Panc1 (cell line): ENCODE results near the gene HADH. TPM values are rescaled to one million over a fixed set of nuclear protein-coding genes. Genes with fewer than 3 reads are reported as not detected.

Experiments used
- ATAC-seq: fragments of 200-7000 bp; cut with Tn5 transposase; 2 replicates; pipeline ENCODE4 v1.9.1; 2020; ENCODE audit warnings: mild to moderate bottlenecking, moderate library complexity
- BruUV-seq: library from RNA; stranded (reverse); fragments of 400-500 nt; replicated peaks from 2 replicates; lab custom pipeline; 2021; lab: Mats Ljungman, UMichigan
- CTCF ChIA-PET: fragments of 300-600 bp; sonication (Branson Sonifier 250); formaldehyde crosslinking; loops from one replicate; lab custom pipeline; 2022; ENCODE audit warnings: antibody characterized with exemption; lab: Charles Lee
- POLR2A ChIA-PET: fragments of 300-600 bp; sonication (Branson Sonifier 250); formaldehyde crosslinking; loops from one replicate; lab custom pipeline; 2022; ENCODE audit warnings: antibody characterized with exemption; lab: Charles Lee
- DNase-seq: peaks from one replicate; pipeline ENCODE4 v3.0.0-alpha.2; 2010; ENCODE audit warnings: low read depth, low spot score
- H3K27ac ChIP-seq: 2 replicates; pipeline ENCODE4 v1.5.1; 2011; ENCODE audit warnings: mild to moderate bottlenecking, low read length, inconsistent platforms
- H3K27me3 ChIP-seq: fragments of 200-500 bp; sonication (Bioruptor generic); 2 replicates; pipeline ENCODE4 v1.6.0; 2014; ENCODE audit warnings: low read length, inconsistent platforms; ENCODE audit not compliant: control insufficient read depth, insufficient read depth
- H3K36me3 ChIP-seq: fragments of 200-500 bp; sonication (Bioruptor generic); 2 replicates; pipeline ENCODE4 v1.5.1; 2014; ENCODE audit warnings: inconsistent platforms, mild to moderate bottlenecking, low read length, moderate library complexity; ENCODE audit not compliant: control insufficient read depth, insufficient read depth
- H3K4me1 ChIP-seq: 2 replicates; pipeline ENCODE4 v1.5.1; 2011; ENCODE audit warnings: inconsistent platforms, mild to moderate bottlenecking, low read length, moderate library complexity; ENCODE audit not compliant: control insufficient read depth, insufficient read depth
- H3K4me3 ChIP-seq, 2 experiments: 2 replicates each; pipeline ENCODE4 v1.5.1; 2011 to 2012; ENCODE audit warnings: low read depth in 2 of 2, low read length in 2 of 2, mild to moderate bottlenecking in 2 of 2, inconsistent platforms in 1 of 2, moderate library complexity in 1 of 2
- H3K9me3 ChIP-seq: fragments of 200-500 bp; sonication (Bioruptor generic); 2 replicates; pipeline ENCODE4 v1.5.1; 2014; ENCODE audit warnings: low read depth, mild to moderate bottlenecking, inconsistent platforms, low read length, moderate library complexity; ENCODE audit not compliant: control insufficient read depth, insufficient read depth
- POLR2AphosphoS5 ChIP-seq: IDR thresholded peaks from 2 replicates; pipeline ENCODE4 v1.6.1; 2012; ENCODE audit warnings: mild to moderate bottlenecking, low read depth, low read length, moderate library complexity
- SIN3A ChIP-seq: IDR thresholded peaks from 2 replicates; pipeline ENCODE4 v1.6.1; 2012; ENCODE audit warnings: low read depth, mild to moderate bottlenecking, low read length, moderate library complexity, borderline replicate concordance; ENCODE audit not compliant: insufficient read depth
- TCF7L2 ChIP-seq: IDR thresholded peaks from 2 replicates; pipeline ENCODE4 v1.6.1; 2011; ENCODE audit warnings: mild to moderate bottlenecking, low read depth, low read length, inconsistent platforms
- in situ Hi-C: cut with HindIII; loops from 2 replicates; pipeline ENCODE4 v1.10.0; 2016; ENCODE audit warnings: low sequenced_read_pairs, low pct_unique_long_range_greater_than_20kb
- intact Hi-C: fragments of 100-400 bp; cut with micrococcal nuclease; formaldehyde crosslinking; loops from one replicate; pipeline ENCODE4 v1.10.0; 2022; ENCODE audit not compliant: unreplicated experiment
- total RNA-seq: library from RNA; stranded (reverse); gene quantifications from one replicate; pipeline ENCODE4 v1.2.1, GENCODE V29; 2021; ENCODE audit not compliant: unreplicated experiment
- TF ChIP-seq, protein P1 (sequence below): fragments of 450-650 bp; IDR thresholded peaks from 2 replicates; pipeline ENCODE4 v1.5.1; 2017; ENCODE audit warnings: mild to moderate bottlenecking
- TF ChIP-seq, protein P2 (sequence below), 2 experiments: IDR thresholded peaks; 2 replicates each; pipeline ENCODE4 v1.6.1; 2011 to 2012; ENCODE audit warnings: low read depth in 2 of 2, control low read depth in 1 of 2, low read length in 1 of 2, mild to moderate bottlenecking in 1 of 2, moderate library complexity in 1 of 2; ENCODE audit not compliant: insufficient read depth in 1 of 2

The HADH gene
- total RNA-seq, 1 experiment from 2014 or later, result 20.0 TPM

DNA sequence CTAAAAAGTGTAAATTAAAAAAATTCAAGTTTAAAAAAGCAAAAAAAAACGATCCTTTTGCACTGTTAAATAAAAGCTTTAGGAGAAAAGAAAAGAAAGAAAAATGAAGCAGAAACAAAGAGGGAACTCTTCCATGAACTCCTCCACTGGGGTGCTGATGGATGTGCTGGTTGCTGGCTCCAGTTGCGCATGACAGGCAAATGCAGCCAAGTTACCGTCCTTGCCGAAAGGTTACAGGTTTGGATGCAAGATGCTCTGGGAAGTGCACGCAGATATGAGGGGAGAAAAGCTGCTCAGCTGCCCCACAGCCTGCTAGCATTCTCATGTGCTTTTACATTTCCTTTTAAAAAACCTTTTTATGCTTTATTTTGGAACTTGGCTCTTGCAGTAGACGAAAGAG lies 58.5 kb downstream of the HADH start:
- POLR2A ChIA-PET, result interaction anchor here (0.6 kb wide), 1 partner anchor 56 kb away, joined by 3 read pairs; no protein-coding TSS in a partner anchor
- intact Hi-C loops (no loop called here), in situ Hi-C loops (no loop called here)
- Histone ChIP-seq H3K4me3 (no peak overlapping the region), H3K27ac (no peak overlapping the region), H3K36me3 (no peaks in the 10 kb centered on the region), H3K9me3 (no peaks in the 10 kb centered on the region), H3K27me3 (no peaks in the 10 kb centered on the region), H3K4me1 (no peaks in the 10 kb centered on the region; the same call in 1 of the 2 replicates)
- no peak for ATAC-seq
- BruUV-seq, result no TSS peak
- CTCF ChIA-PET, result no interaction called here
- no peak for DNase-seq
- no peak for TF ChIP-seq TCF7L2
- TF ChIP-seq POLR2AphosphoS5, result no peak
- TF ChIP-seq, protein P1, sequence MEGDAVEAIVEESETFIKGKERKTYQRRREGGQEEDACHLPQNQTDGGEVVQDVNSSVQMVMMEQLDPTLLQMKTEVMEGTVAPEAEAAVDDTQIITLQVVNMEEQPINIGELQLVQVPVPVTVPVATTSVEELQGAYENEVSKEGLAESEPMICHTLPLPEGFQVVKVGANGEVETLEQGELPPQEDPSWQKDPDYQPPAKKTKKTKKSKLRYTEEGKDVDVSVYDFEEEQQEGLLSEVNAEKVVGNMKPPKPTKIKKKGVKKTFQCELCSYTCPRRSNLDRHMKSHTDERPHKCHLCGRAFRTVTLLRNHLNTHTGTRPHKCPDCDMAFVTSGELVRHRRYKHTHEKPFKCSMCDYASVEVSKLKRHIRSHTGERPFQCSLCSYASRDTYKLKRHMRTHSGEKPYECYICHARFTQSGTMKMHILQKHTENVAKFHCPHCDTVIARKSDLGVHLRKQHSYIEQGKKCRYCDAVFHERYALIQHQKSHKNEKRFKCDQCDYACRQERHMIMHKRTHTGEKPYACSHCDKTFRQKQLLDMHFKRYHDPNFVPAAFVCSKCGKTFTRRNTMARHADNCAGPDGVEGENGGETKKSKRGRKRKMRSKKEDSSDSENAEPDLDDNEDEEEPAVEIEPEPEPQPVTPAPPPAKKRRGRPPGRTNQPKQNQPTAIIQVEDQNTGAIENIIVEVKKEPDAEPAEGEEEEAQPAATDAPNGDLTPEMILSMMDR, result no peak
- TF ChIP-seq SIN3A, result no peak
- TF ChIP-seq, protein P2, sequence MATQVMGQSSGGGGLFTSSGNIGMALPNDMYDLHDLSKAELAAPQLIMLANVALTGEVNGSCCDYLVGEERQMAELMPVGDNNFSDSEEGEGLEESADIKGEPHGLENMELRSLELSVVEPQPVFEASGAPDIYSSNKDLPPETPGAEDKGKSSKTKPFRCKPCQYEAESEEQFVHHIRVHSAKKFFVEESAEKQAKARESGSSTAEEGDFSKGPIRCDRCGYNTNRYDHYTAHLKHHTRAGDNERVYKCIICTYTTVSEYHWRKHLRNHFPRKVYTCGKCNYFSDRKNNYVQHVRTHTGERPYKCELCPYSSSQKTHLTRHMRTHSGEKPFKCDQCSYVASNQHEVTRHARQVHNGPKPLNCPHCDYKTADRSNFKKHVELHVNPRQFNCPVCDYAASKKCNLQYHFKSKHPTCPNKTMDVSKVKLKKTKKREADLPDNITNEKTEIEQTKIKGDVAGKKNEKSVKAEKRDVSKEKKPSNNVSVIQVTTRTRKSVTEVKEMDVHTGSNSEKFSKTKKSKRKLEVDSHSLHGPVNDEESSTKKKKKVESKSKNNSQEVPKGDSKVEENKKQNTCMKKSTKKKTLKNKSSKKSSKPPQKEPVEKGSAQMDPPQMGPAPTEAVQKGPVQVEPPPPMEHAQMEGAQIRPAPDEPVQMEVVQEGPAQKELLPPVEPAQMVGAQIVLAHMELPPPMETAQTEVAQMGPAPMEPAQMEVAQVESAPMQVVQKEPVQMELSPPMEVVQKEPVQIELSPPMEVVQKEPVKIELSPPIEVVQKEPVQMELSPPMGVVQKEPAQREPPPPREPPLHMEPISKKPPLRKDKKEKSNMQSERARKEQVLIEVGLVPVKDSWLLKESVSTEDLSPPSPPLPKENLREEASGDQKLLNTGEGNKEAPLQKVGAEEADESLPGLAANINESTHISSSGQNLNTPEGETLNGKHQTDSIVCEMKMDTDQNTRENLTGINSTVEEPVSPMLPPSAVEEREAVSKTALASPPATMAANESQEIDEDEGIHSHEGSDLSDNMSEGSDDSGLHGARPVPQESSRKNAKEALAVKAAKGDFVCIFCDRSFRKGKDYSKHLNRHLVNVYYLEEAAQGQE (IDR thresholded peaks at IDR 0.05; ENCODE audit: insufficient read depth in 1 of 2, low read depth in 2 of 2, low read length in 1 of 2), result no peak

DNA sequence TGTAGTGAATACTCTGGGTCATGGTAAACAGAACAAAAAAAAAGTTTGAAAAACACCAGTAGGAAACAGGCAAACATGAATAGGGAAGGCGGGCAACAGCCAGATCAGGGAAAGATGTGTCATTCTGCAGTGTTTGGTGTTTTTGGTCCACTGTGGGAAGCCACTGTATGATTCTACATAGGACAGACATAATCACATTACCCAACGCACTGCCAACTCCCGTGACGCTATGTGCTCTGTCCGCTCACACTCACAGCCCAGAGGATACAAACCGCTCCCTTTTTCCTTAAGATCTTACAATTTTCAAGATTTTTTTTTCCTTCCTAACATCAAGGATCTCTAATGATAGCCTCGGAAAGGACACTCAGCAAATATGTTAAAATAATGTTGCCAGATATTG lies 59.3 kb downstream of the HADH start:
- Histone ChIP-seq H3K36me3 (no peaks in the 10 kb centered on the region), H3K9me3 (no peaks in the 10 kb centered on the region), H3K27ac (no peak overlapping the region), H3K4me1 (no peaks in the 10 kb centered on the region; the same call in 1 of the 2 replicates), H3K27me3 (no peaks in the 10 kb centered on the region; the same call in 1 of the 2 replicates), H3K4me3 (peak overlapping the region in 1 of 2 experiments; percentile 13; a peak in 2 of 4 replicates)
- TF ChIP-seq, protein P1, result no peak
- no peak for TF ChIP-seq POLR2AphosphoS5
- TF ChIP-seq, protein P2 (IDR thresholded peaks at IDR 0.05; ENCODE audit: insufficient read depth in 1 of 2, low read depth in 2 of 2, low read length in 1 of 2), result no peak
- TF ChIP-seq SIN3A, result no peak
- no peak for TF ChIP-seq TCF7L2
- DNase-seq (no peak), ATAC-seq (no peak)
- intact Hi-C loops (no loop called here), in situ Hi-C loops (no loop called here)
- ChIA-PET POLR2A (no interaction called here), CTCF (no interaction called here)
- BruUV-seq, result no TSS peak
